Heart left ventricle (tissue), 13 donors: ENCODE measurements around the gene DMBX1.

ENCODE experiments used
- CTCF ChIP-seq, 12 donors: fragments of 200-600 bp; sonication (generic) in 4 of 12; IDR thresholded peaks; one replicate each; pipeline versions ENCODE4 v1.5.0 to v1.8.0; 2018 to 2022; ENCODE audit warnings: antibody characterized with exemption in 12 of 12, mild to moderate bottlenecking in 5 of 12
- POLR2A ChIP-seq, 2 donors: fragments of 450-650 bp; IDR thresholded peaks; one replicate each; pipeline ENCODE4 v1.6.1; 2017; ENCODE audit warnings: antibody characterized with exemption in 2 of 2, mild to moderate bottlenecking in 2 of 2, moderate library complexity in 2 of 2
- donor health status: ischemic (EF 13 %, LVEDD 7.1; RV severe dilation, severe dysfunction).
- donor health status: DM: no; HTN: yes; CAD: no.
- donor health status: DM: no; HTN: no; CAD: no.
- donor health status: ischemic (EF 25% LVEDD 6.9; RV normal size, moderate dysfunction).
- donor health status: ischemic (EF 25% LVEDD 5.7; RV mildly dilated, moderate dysfunction).
- donor health status: ischemic (EF 35%, LVEDD 5.7; RV mildly dilated, moderate dysfunction).
- donor health status: nonischemic (EF 11% LVEDD 7.7; RV severe dilation, severe dysfunction).
- donor health status: DM: yes; HTN: yes; CAD: no.
- donor health status: PGD.
- donor health status: ischemic (EF 29% LVEDD 5.4; RV normal size, mild dysfunction).
- donor health status: nonischemic (EF 23%, LVEDD 6.1; RV moderate dilation, normal function).

- TF ChIP-seq CTCF (IDR thresholded peaks at IDR 0.05) (no peak), POLR2A (IDR thresholded peaks at IDR 0.05) (no peak)
Measured at GRCh38 chr1:46510341-46510997, 20.8 kb downstream of the DMBX1 start.
